GM23248 (cell line): Measurements from ENCODE around the gene PDGFRA.

ENCODE experiments used
- EZH2 ChIP-seq: fragments of 200-600 bp; sonication (generic); IDR thresholded peaks from 2 replicates; pipeline ENCODE4 v1.6.1; 2018; ENCODE audit warnings: antibody characterized with exemption, mild to moderate bottlenecking; ENCODE audit not compliant: insufficient read depth, poor library complexity, severe bottlenecking
- EZH2phosphoT487 ChIP-seq: fragments of 200-600 bp; sonication (generic); IDR thresholded peaks from 2 replicates; pipeline ENCODE4 v1.6.1; 2018; ENCODE audit warnings: antibody characterized with exemption, moderate library complexity, mild to moderate bottlenecking, low read depth; ENCODE audit not compliant: insufficient read depth

GRCh38 chr4:54238389-54238788, 9.3 kb downstream of the PDGFRA start:
- TF ChIP-seq EZH2 (no peak), EZH2phosphoT487 (no peak)
